ENCODE results near the gene CTNND2. TPM values are rescaled to one million over a fixed set of nuclear protein-coding genes. Genes with fewer than 3 reads are reported as not detected.

CTNND2 gene
- total RNA-seq, 4 donors from 2014 or later, result 1.3 to 2.5 (median 2.1) TPM

DNA sequence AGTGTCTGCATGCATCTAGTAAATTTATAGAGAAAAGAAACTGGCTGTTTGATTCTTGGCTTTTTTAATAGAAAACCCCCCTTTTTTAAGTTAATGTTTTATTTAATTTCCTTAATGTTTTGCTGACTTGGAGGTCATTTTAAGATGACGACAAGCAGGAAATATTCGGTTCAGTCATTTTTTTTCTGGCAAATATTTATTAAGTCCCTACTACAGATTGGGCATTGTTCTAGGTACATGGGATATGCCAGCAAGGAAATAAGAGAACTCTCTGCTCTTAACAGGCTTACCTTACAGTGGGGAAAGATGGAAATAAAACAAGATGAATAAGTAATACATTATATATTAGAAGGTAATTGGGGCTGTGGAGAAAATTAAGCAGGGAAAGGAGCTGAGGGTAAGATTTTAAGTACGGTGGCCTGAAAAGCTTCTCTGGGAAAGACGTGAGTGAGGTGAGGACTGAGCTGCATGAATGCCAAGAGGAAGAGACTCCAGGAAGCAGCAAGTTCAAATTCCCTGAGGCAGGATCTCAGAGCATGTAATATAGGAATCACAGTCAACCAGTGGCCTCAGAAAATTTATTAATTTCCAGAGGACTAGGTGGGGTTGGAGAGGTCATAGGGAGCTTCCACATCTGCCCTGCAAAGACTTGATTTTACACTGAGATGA is 827.2 kb downstream of the CTNND2 start:
- no peak overlapping the region for H3K27ac ChIP-seq (replicated peaks in 1 of 4)
- H3K27me3 ChIP-seq, result peaks cover 0 to 8% (median 0%) of the 10 kb centered on the region in 4 donors
- no peak for DNase-seq (ENCODE audit: extremely low spot score)
- intact Hi-C loops (cut with DNase I), result no loop called here
- H3K4me1 ChIP-seq, result no peaks in the 10 kb centered on the region
- WGBS, result 71% methylated on average over 4 of the region's 4 CpGs
- no peaks in the 10 kb centered on the region for H3K9me3 ChIP-seq
- TF ChIP-seq, protein P1, sequence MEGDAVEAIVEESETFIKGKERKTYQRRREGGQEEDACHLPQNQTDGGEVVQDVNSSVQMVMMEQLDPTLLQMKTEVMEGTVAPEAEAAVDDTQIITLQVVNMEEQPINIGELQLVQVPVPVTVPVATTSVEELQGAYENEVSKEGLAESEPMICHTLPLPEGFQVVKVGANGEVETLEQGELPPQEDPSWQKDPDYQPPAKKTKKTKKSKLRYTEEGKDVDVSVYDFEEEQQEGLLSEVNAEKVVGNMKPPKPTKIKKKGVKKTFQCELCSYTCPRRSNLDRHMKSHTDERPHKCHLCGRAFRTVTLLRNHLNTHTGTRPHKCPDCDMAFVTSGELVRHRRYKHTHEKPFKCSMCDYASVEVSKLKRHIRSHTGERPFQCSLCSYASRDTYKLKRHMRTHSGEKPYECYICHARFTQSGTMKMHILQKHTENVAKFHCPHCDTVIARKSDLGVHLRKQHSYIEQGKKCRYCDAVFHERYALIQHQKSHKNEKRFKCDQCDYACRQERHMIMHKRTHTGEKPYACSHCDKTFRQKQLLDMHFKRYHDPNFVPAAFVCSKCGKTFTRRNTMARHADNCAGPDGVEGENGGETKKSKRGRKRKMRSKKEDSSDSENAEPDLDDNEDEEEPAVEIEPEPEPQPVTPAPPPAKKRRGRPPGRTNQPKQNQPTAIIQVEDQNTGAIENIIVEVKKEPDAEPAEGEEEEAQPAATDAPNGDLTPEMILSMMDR (IDR thresholded peaks at IDR 0.05), result no peak
- TF ChIP-seq POLR2AphosphoS5 (IDR thresholded peaks at IDR 0.05), result no peak
- TF ChIP-seq EP300 (IDR thresholded peaks at IDR 0.05), result no peak
- TF ChIP-seq POLR2A (IDR thresholded peaks at IDR 0.05; ENCODE audit: low read depth), result no peak
- no peaks in the 10 kb centered on the region for H3K36me3 ChIP-seq
- H3K4me3 ChIP-seq, result no peak overlapping the region

DNA sequence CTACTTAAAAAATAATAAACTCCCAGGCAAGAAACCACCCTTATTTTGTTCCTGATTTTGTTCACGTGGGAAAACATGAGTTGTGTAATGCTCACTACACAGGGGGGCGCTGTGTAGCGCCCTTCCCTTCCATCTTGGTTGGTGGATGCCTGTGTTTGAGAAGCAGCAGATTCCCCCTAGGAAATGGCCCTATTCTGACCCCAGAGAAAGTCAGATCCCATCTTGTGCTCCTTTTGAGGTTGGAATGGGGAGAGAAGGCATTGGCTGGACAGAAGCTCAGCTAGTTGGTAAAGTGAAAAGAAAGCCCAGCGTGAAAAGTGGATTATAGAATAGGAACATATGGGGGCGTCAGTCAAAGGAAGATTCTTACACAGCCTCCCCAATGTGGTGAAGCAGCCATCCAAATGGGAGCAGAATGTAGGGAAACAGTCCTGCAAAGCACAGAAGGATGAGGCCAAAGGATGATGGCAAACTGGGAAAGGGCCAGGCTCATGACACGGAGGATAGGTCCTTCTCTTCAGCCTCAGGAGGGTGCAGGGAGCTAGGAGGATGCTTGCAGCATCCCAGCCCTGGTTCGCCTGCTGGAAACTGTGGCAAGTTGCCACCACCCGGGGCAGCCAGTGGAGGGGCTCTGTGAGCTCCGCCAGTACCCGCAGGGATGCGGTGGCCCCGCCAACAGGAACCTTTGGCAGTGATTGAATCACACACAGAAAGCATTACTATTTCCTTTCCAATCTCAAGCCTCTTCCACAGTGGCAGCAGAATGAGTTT is 829.0 kb downstream of the CTNND2 start:
- Histone ChIP-seq H3K27me3 (peaks cover 0 to 8% (median 0%) of the 10 kb centered on the region in 4 donors), H3K36me3 (no peaks in the 10 kb centered on the region), H3K4me1 (no peaks in the 10 kb centered on the region), H3K27ac (replicated peaks in 1 of 4) (no peak overlapping the region), H3K9me3 (no peaks in the 10 kb centered on the region), H3K4me3 (no peak overlapping the region)
- WGBS, result 62% methylated on average over 7 of the region's 12 CpGs
- intact Hi-C loops (cut with DNase I), result no loop called here
- TF ChIP-seq, protein P1 (IDR thresholded peaks at IDR 0.05), result no peak
- no peak for TF ChIP-seq EP300 (IDR thresholded peaks at IDR 0.05)
- no peak for DNase-seq (ENCODE audit: extremely low spot score)

DNA sequence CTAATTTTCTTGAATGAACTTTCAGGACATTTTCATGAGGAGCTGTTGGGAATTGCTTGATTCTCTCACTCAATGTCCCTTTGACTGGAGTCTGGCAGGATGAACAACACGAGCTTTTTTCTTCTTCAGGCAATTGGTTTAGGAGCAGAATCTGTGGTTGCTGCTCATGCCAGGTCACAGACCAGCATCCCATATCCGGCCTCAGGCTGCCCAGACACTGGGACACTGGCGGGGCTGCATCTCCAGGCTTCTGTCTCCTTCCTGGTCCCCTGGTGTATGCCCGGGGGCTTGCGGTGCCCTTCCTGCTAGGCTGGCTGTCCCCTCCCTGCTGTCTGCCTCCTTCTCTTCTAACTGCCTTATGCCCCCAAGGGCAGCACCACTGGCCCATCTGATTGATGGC is 831.7 kb downstream of the CTNND2 start:
- H3K4me3 ChIP-seq, result no peak overlapping the region
- H3K27me3 ChIP-seq, result peaks cover 0 to 8% (median 0%) of the 10 kb centered on the region in 4 donors
- WGBS, result 75% methylated on average over 5 of the region's 5 CpGs
- TF ChIP-seq, protein P1 (IDR thresholded peaks at IDR 0.05), result no peak
- no peak for TF ChIP-seq POLR2AphosphoS5 (IDR thresholded peaks at IDR 0.05)
- no peak for TF ChIP-seq POLR2A (IDR thresholded peaks at IDR 0.05; ENCODE audit: low read depth)
- no peak for TF ChIP-seq EP300 (IDR thresholded peaks at IDR 0.05)
- H3K4me1 ChIP-seq, result no peaks in the 10 kb centered on the region
- H3K9me3 ChIP-seq, result no peaks in the 10 kb centered on the region
- intact Hi-C loops (cut with DNase I), result no loop called here
- no peak for DNase-seq (ENCODE audit: extremely low spot score)
- H3K27ac ChIP-seq (replicated peaks in 1 of 4), result no peak overlapping the region
- no peaks in the 10 kb centered on the region for H3K36me3 ChIP-seq

DNA sequence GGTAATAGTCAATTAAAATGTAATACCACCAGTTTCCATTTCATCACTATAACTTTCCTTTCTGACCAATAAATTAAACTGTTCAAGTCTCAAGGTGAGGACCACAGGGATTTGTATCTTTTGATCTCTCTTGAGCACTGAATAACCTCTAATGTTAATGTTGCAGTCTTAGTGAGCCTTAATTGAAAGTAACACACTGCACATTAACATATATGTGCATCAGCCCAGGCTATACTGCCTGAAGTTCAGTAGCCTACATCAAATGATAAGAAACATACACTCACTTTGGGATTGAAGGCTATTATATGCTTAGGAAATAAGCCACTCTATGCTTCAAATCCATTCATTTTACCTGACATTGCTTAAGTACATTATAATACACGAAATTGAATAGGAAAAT is 832.2 kb downstream of the CTNND2 start:
- DNase-seq (ENCODE audit: extremely low spot score), result no peak
- H3K27me3 ChIP-seq, result peaks cover 0 to 8% (median 0%) of the 10 kb centered on the region in 4 donors
- no peak overlapping the region for H3K4me3 ChIP-seq
- H3K4me1 ChIP-seq, result no peaks in the 10 kb centered on the region
- H3K27ac ChIP-seq (replicated peaks in 1 of 4), result no peak overlapping the region
- TF ChIP-seq EP300 (IDR thresholded peaks at IDR 0.05), result no peak
- TF ChIP-seq, protein P1 (IDR thresholded peaks at IDR 0.05), result no peak
- no peak for TF ChIP-seq POLR2A (IDR thresholded peaks at IDR 0.05; ENCODE audit: low read depth)
- TF ChIP-seq POLR2AphosphoS5 (IDR thresholded peaks at IDR 0.05), result no peak
- no peaks in the 10 kb centered on the region for H3K36me3 ChIP-seq
- no peaks in the 10 kb centered on the region for H3K9me3 ChIP-seq
- 55% methylated on average over 1 of the region's 1 CpG for WGBS
- intact Hi-C loops (cut with DNase I), result no loop called here

Data from esophagus muscularis mucosa (tissue), 4 donors.